Measurements from ENCODE around the gene ATF7IP.

GRCh38 chr12:14547571-14547970 is 182.1 kb downstream of the ATF7IP start:
- TF ChIP-seq CTCF (IDR thresholded peaks at IDR 0.05) (no peak), POLR2A (IDR thresholded peaks at IDR 0.05) (no peak)
